ENCODE data around the gene GPR84.

DNA sequence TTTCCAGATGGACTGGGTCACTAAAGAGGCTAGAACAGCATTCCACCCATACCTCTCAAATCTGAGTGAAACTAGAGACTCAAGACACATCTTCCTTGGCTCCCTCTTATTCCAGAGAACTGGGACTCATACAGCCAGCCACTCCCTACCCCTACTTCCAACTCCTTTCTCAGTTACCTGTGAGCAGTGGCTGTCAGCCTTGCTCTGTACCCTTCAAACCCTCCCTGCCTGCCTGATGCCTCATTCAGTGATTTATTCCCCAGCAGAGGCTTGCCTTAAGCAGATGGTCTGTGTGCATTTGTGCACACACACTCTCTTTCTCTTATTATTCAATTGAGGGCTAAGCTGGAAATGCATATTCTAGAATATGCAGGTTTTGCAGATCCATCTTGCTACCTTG is 14.6 kb downstream of the GPR84 start:
- TF ChIP-seq, protein P1, sequence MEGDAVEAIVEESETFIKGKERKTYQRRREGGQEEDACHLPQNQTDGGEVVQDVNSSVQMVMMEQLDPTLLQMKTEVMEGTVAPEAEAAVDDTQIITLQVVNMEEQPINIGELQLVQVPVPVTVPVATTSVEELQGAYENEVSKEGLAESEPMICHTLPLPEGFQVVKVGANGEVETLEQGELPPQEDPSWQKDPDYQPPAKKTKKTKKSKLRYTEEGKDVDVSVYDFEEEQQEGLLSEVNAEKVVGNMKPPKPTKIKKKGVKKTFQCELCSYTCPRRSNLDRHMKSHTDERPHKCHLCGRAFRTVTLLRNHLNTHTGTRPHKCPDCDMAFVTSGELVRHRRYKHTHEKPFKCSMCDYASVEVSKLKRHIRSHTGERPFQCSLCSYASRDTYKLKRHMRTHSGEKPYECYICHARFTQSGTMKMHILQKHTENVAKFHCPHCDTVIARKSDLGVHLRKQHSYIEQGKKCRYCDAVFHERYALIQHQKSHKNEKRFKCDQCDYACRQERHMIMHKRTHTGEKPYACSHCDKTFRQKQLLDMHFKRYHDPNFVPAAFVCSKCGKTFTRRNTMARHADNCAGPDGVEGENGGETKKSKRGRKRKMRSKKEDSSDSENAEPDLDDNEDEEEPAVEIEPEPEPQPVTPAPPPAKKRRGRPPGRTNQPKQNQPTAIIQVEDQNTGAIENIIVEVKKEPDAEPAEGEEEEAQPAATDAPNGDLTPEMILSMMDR (IDR thresholded peaks at IDR 0.05): no peak
- TF ChIP-seq POLR2A (IDR thresholded peaks at IDR 0.05): no peak
